SK-N-SH treated with all-trans-retinoic acid at 6 μM for 48 hours (cell line): ENCODE measurements around the gene EDC3.

Experiments
- BACH2 ChIP-seq: fragments of 250-450 bp; sonication (Bioruptor Pico); IDR thresholded peaks from 2 replicates; pipeline ENCODE4 v1.9.0; 2021; ENCODE audit warnings: mild to moderate bottlenecking, borderline replicate concordance
- CSDC2 ChIP-seq: fragments of 250-450 bp; sonication (Bioruptor Pico); IDR thresholded peaks from 2 replicates; pipeline ENCODE4 v1.5.0; 2020; ENCODE audit warnings: mild to moderate bottlenecking, moderate library complexity
- GLIS3 ChIP-seq: fragments of 250-450 bp; sonication (Bioruptor Pico); IDR thresholded peaks from 2 replicates; pipeline ENCODE4 v1.5.0; 2020; ENCODE audit warnings: mild to moderate bottlenecking, moderate library complexity
- ISL1 ChIP-seq: fragments of 250-450 bp; sonication (Bioruptor Pico); IDR thresholded peaks from 2 replicates; pipeline ENCODE4 v2.1.2; 2022; ENCODE audit warnings: mild to moderate bottlenecking, moderate library complexity
- OSR1 ChIP-seq: fragments of 250-450 bp; sonication (Bioruptor Pico); IDR thresholded peaks from 2 replicates; pipeline ENCODE4 v1.8.0; 2022; ENCODE audit warnings: moderate library complexity, mild to moderate bottlenecking, inconsistent platforms
- PATZ1 ChIP-seq: fragments of 250-450 bp; sonication (Bioruptor Pico); IDR thresholded peaks from 2 replicates; pipeline ENCODE4 v1.8.0; 2020; ENCODE audit warnings: mild to moderate bottlenecking, moderate library complexity, borderline replicate concordance
- RARB ChIP-seq: fragments of 250-450 bp; sonication (Bioruptor Pico); IDR thresholded peaks from 2 replicates; pipeline ENCODE4 v1.8.0; 2021; ENCODE audit warnings: mild to moderate bottlenecking, moderate library complexity
- SNAI2 ChIP-seq: fragments of 250-450 bp; sonication (Bioruptor Pico); IDR thresholded peaks from 2 replicates; pipeline ENCODE4 v1.5.0; 2020; ENCODE audit warnings: mild to moderate bottlenecking, moderate library complexity
- ZNF8 ChIP-seq: fragments of 450-650 bp; formaldehyde crosslinking; IDR thresholded peaks from 2 replicates; pipeline ENCODE4 v1.5.0; 2020; ENCODE audit warnings: mild to moderate bottlenecking, moderate library complexity
- TF ChIP-seq, protein P1 (sequence below): fragments of 250-450 bp; sonication (Bioruptor Pico); IDR thresholded peaks from 2 replicates; pipeline ENCODE4 v1.5.1; 2020; ENCODE audit warnings: low read depth, mild to moderate bottlenecking, moderate library complexity

DNA sequence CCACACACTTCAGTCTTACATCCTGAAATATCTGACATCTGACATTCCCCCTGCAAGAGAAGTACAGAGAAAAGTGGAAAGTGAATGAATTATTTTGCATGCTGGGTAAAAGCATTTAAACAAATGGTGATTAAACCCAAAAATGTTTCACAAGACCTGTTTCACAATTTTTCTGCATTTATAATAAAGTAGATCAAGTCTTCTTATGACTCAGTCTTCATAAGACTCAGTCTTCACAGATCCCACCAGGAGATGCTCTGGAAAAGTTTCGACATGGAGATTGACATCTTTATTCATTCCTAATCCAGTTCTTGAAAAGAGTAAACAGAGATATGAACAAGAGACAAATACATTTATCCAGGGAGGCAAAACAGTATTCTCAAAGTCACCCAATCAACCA lies 13.2 kb upstream of the EDC3 start:
- TF ChIP-seq, protein P1, sequence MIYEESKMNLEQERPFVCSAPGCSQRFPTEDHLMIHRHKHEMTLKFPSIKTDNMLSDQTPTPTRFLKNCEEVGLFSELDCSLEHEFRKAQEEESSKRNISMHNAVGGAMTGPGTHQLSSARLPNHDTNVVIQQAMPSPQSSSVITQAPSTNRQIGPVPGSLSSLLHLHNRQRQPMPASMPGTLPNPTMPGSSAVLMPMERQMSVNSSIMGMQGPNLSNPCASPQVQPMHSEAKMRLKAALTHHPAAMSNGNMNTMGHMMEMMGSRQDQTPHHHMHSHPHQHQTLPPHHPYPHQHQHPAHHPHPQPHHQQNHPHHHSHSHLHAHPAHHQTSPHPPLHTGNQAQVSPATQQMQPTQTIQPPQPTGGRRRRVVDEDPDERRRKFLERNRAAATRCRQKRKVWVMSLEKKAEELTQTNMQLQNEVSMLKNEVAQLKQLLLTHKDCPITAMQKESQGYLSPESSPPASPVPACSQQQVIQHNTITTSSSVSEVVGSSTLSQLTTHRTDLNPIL (CRISPR knock-in tag): no peak
- no peak for TF ChIP-seq RARB (CRISPR knock-in tag)
- TF ChIP-seq OSR1 (CRISPR knock-in tag): no peak
- no peak for TF ChIP-seq ISL1 (CRISPR knock-in tag)
- TF ChIP-seq BACH2 (CRISPR knock-in tag): no peak
- no peak for TF ChIP-seq SNAI2 (CRISPR knock-in tag)
- no peak for TF ChIP-seq PATZ1 (CRISPR knock-in tag)
- no peak for TF ChIP-seq GLIS3 (CRISPR knock-in tag)
- no peak for TF ChIP-seq ZNF8
- no peak for TF ChIP-seq CSDC2 (CRISPR knock-in tag)
